GM23338 (cell line): ENCODE results near the gene HELQ. TPM values are rescaled to one million over a fixed set of nuclear protein-coding genes. Genes with fewer than 3 reads are reported as not detected.

Experiments used
- ATAC-seq: fragments of 200-7000 bp; cut with Tn5 transposase; 3 replicates; pipeline ENCODE4 v1.9.1; 2020
- DNase-seq: peaks from one replicate; pipeline ENCODE4 v3.0.0-alpha.2; 2015; ENCODE audit warnings: low spot score
- H2AFZ ChIP-seq: fragments of 200-600 bp; sonication (generic); 2 replicates; pipeline ENCODE4 v1.8.0; 2016; ENCODE audit warnings: antibody characterized with exemption, mild to moderate bottlenecking, moderate library complexity
- H3F3A ChIP-seq: fragments of 200-600 bp; sonication (generic); replicated peaks from 2 replicates; pipeline ENCODE4 v1.8.0; 2017; ENCODE audit warnings: antibody characterized with exemption, mixed run types, low read depth
- H3K27ac ChIP-seq: fragments of 200-600 bp; sonication (generic); 2 replicates; pipeline ENCODE4 v1.6.1; 2016; ENCODE audit warnings: low read depth
- H3K27me3 ChIP-seq: fragments of 200-600 bp; sonication (generic); 2 replicates; pipeline ENCODE4 v1.8.0; 2016; ENCODE audit warnings: mild to moderate bottlenecking, mixed run types, moderate library complexity; ENCODE audit not compliant: insufficient read depth
- H3K36me3 ChIP-seq: fragments of 200-600 bp; sonication (generic); 2 replicates; pipeline ENCODE4 v1.8.0; 2016; ENCODE audit warnings: mild to moderate bottlenecking; ENCODE audit not compliant: insufficient read depth
- H3K4me1 ChIP-seq: fragments of 200-600 bp; sonication (generic); 2 replicates; pipeline ENCODE4 v1.8.0; 2016; ENCODE audit warnings: mild to moderate bottlenecking, moderate library complexity; ENCODE audit not compliant: insufficient read depth
- H3K4me2 ChIP-seq: fragments of 200-600 bp; sonication (generic); 2 replicates; pipeline ENCODE4 v1.7.1; 2017; ENCODE audit warnings: mixed run types
- H3K4me3 ChIP-seq: fragments of 200-600 bp; sonication (generic); 2 replicates; pipeline ENCODE4 v1.6.1; 2016; ENCODE audit warnings: mixed run types
- H3K79me2 ChIP-seq: fragments of 200-600 bp; sonication (generic); replicated peaks from 2 replicates; pipeline ENCODE4 v1.8.0; 2017; ENCODE audit warnings: mild to moderate bottlenecking; ENCODE audit not compliant: insufficient read depth
- H3K9me2 ChIP-seq: fragments of 200-600 bp; sonication (generic); 2 replicates; pipeline ENCODE4 v1.8.0; 2017; ENCODE audit not compliant: insufficient read depth
- H4K20me1 ChIP-seq: fragments of 200-600 bp; sonication (generic); replicated peaks from 2 replicates; pipeline ENCODE4 v1.8.0; 2017; ENCODE audit warnings: mild to moderate bottlenecking; ENCODE audit not compliant: insufficient read depth
- H3K27ac Mint-ChIP-seq: 2 replicates; pipeline ENCODE4 v1.8.0; 2020; ENCODE audit warnings: inconsistent platforms, mild to moderate bottlenecking, moderate library complexity, mixed read lengths
- H3K27me3 Mint-ChIP-seq: 3 replicates; pipeline ENCODE4 v1.8.0; 2022; ENCODE audit warnings: low read depth, mild to moderate bottlenecking, moderate library complexity, mixed read lengths, inconsistent platforms; ENCODE audit not compliant: insufficient read depth, poor library complexity
- H3K36me3 Mint-ChIP-seq: 3 replicates; pipeline ENCODE4 v1.8.0; 2021; ENCODE audit warnings: low read depth, mild to moderate bottlenecking, inconsistent platforms, moderate library complexity, mixed read lengths
- H3K4me1 Mint-ChIP-seq: 3 replicates; pipeline ENCODE4 v1.8.0; 2020; ENCODE audit warnings: mild to moderate bottlenecking, inconsistent platforms, mixed read lengths
- H3K4me3 Mint-ChIP-seq: 3 replicates; pipeline ENCODE4 v1.8.0; 2021; ENCODE audit warnings: moderate library complexity, mild to moderate bottlenecking, inconsistent platforms, mixed read lengths
- H3K9me3 Mint-ChIP-seq: 3 replicates; pipeline ENCODE4 v1.8.0; 2020; ENCODE audit warnings: moderate library complexity, mild to moderate bottlenecking, inconsistent platforms, mixed read lengths
- CREB1 ChIP-seq: fragments of 250-450 bp; sonication (Bioruptor Pico); IDR thresholded peaks from 2 replicates; pipeline ENCODE4 v1.5.0; 2020; ENCODE audit warnings: low read depth, mild to moderate bottlenecking, moderate library complexity
- CTCF ChIP-seq, 2 experiments: fragments of 200-600 bp in 1 of 2; sonication (generic) in 1 of 2; conservative IDR thresholded peaks; 2 replicates each; pipeline versions ENCODE4 v1.5.1 to v1.6.1; 2016 to 2017; ENCODE audit warnings: antibody characterized with exemption in 2 of 2, low read depth in 2 of 2, mild to moderate bottlenecking in 2 of 2, moderate library complexity in 1 of 2
- ETS1 ChIP-seq: IDR thresholded peaks from 2 replicates; pipeline ENCODE4 v1.6.1; 2016; ENCODE audit warnings: antibody characterized with exemption
- EZH2 ChIP-seq: fragments of 200-600 bp; sonication (generic); IDR thresholded peaks from one replicate; pipeline ENCODE4 v1.8.0; 2017; ENCODE audit warnings: antibody characterized with exemption, mild to moderate bottlenecking, low read depth; ENCODE audit not compliant: unreplicated experiment
- EZH2phosphoT487 ChIP-seq: fragments of 200-600 bp; sonication (generic); IDR thresholded peaks from one replicate; pipeline ENCODE4 v1.8.1; 2018; ENCODE audit warnings: antibody characterized with exemption; ENCODE audit not compliant: unreplicated experiment
- JUNB ChIP-seq: IDR thresholded peaks from one replicate; pipeline ENCODE4 v1.6.1; 2016; ENCODE audit warnings: antibody characterized with exemption; ENCODE audit not compliant: unreplicated experiment
- NANOG ChIP-seq: IDR thresholded peaks from 2 replicates; pipeline ENCODE4 v1.6.1; 2016; ENCODE audit warnings: antibody characterized with exemption, borderline replicate concordance
- POLR2AphosphoS5 ChIP-seq: IDR thresholded peaks from 2 replicates; pipeline ENCODE4 v1.6.1; 2016; ENCODE audit warnings: antibody characterized with exemption, low read depth
- REST ChIP-seq: IDR thresholded peaks from one replicate; pipeline ENCODE4 v1.6.1; 2018; ENCODE audit warnings: antibody characterized with exemption; ENCODE audit not compliant: unreplicated experiment
- STAT1 ChIP-seq: IDR thresholded peaks from one replicate; pipeline ENCODE4 v1.6.1; 2016; ENCODE audit warnings: antibody characterized with exemption; ENCODE audit not compliant: unreplicated experiment
- ZNF114 ChIP-seq: fragments of 250-450 bp; sonication (Bioruptor Pico); IDR thresholded peaks from 2 replicates; pipeline ENCODE4 v1.5.0; 2020; ENCODE audit warnings: mild to moderate bottlenecking, moderate library complexity
- ZNF331 ChIP-seq: fragments of 250-450 bp; sonication (Bioruptor Pico); IDR thresholded peaks from 2 replicates; pipeline ENCODE4 v1.5.0; 2020; ENCODE audit warnings: low read depth, mild to moderate bottlenecking, moderate library complexity
- ZNF462 ChIP-seq: fragments of 250-450 bp; sonication (Bioruptor Pico); IDR thresholded peaks from 2 replicates; pipeline ENCODE4 v1.5.0; 2020; ENCODE audit warnings: mild to moderate bottlenecking, moderate library complexity
- polyA plus RNA-seq: library from polyadenylated mRNA; unstranded; fragments of >200 nt; fragmentation: Nextera tagmentation; extraction: Ambion mirVana; gene quantifications from 2 replicates; pipeline ENCODE4 v1.2.1, GENCODE V29; 2016
- total RNA-seq: library from RNA; depleted of rRNA; stranded (reverse); fragments of >200 nt; shearing (Covaris generic); gene quantifications from 2 replicates; pipeline ENCODE4 v1.2.3, GENCODE V29; 2014

Gene HELQ
- total and polyA plus RNA-seq, 2 experiments from 2014 or later, result 6.8 to 8.1 TPM

- no peak overlapping the region for H3K4me3 Mint-ChIP-seq
- Histone ChIP-seq H3F3A (no peaks in the 10 kb centered on the region), H3K36me3 (no peaks in the 10 kb centered on the region), H2AFZ (no peak overlapping the region), H3K27ac (no peak overlapping the region), H3K4me2 (no peak overlapping the region), H3K27me3 (no peaks in the 10 kb centered on the region), H3K4me3 (no peak overlapping the region), H4K20me1 (no peaks in the 10 kb centered on the region), H3K4me1 (no peaks in the 10 kb centered on the region), H3K79me2 (no peaks in the 10 kb centered on the region), H3K9me2 (peaks cover 5% of the 10 kb centered on the region; the same call in 1 of the 2 replicates)
- H3K36me3 Mint-ChIP-seq, result no peaks in the 10 kb centered on the region
- TF ChIP-seq REST (no peak), EZH2 (no peak), EZH2phosphoT487 (no peak), ZNF331 (CRISPR knock-in tag) (no peak), CTCF (conservative IDR thresholded peaks at IDR 0.05; ENCODE audit: low read depth in 2 of 2) (no peak), NANOG (no peak), CREB1 (no peak), ZNF462 (CRISPR knock-in tag) (no peak), JUNB (no peak), ZNF114 (CRISPR knock-in tag) (no peak), ETS1 (no peak), STAT1 (no peak), POLR2AphosphoS5 (no peak)
- no peaks in the 10 kb centered on the region for H3K4me1 Mint-ChIP-seq
- peaks cover 7% of the 10 kb centered on the region for H3K27me3 Mint-ChIP-seq
- H3K27ac Mint-ChIP-seq, result no peak overlapping the region
- no peak for ATAC-seq
- no peak for DNase-seq
- H3K9me3 Mint-ChIP-seq, result no peaks in the 10 kb centered on the region
These were observed 85.0 kb downstream of the HELQ start for GRCh38 chr4:83370640-83370906.
